HepG2 (cell line): ENCODE measurements around the gene ACAA2. TPM values are rescaled to one million over a fixed set of nuclear protein-coding genes. Genes with fewer than 3 reads are reported as not detected.

ENCODE experiments used
- AGO2 ChIP-seq: fragments of 200-400 bp; formaldehyde crosslinking; optimal IDR thresholded peaks from 2 replicates; pipeline ENCODE3; 2017; ENCODE audit warnings: mild to moderate bottlenecking, low read depth, low read length, moderate library complexity
- ASH2L ChIP-seq: fragments of 300-600, 200-600 bp; sonication (generic); IDR thresholded peaks from 2 replicates; pipeline ENCODE4 v1.7.0; 2017; ENCODE audit warnings: low read depth, mild to moderate bottlenecking, moderate library complexity, mixed read lengths, low read length; ENCODE audit not compliant: insufficient read length
- BCL6 ChIP-seq: IDR thresholded peaks from 2 replicates; pipeline ENCODE4 v1.6.1; 2016; ENCODE audit warnings: missing genetic modification reagents, missing compliant biosample characterization
- E2F5 ChIP-seq: sonication (generic); formaldehyde crosslinking; conservative IDR thresholded peaks from 2 replicates; pipeline ENCODE4 v1.4.0; 2020; ENCODE audit warnings: missing genetic modification reagents
- ESRRA ChIP-seq: sonication (generic); formaldehyde crosslinking; IDR thresholded peaks from 2 replicates; pipeline ENCODE4 v1.5.1; 2020; ENCODE audit warnings: mild to moderate bottlenecking, low read depth, missing genetic modification reagents
- FOXO1 ChIP-seq: sonication (generic); formaldehyde crosslinking; IDR thresholded peaks from 2 replicates; pipeline ENCODE4 v1.4.0; 2020; ENCODE audit warnings: missing genetic modification reagents
- HHEX ChIP-seq: IDR thresholded peaks from 2 replicates; pipeline ENCODE4 v1.6.1; 2016; ENCODE audit warnings: control low read depth
- HNF4A ChIP-seq: sonication (generic); formaldehyde crosslinking; IDR thresholded peaks from 2 replicates; pipeline ENCODE4 v1.4.0; 2020; ENCODE audit warnings: missing genetic modification reagents
- HNRNPL ChIP-seq: fragments of 200-400 bp; formaldehyde crosslinking; IDR thresholded peaks from 2 replicates; pipeline ENCODE4 v1.6.1; 2017; ENCODE audit warnings: mild to moderate bottlenecking, low read depth, low read length
- IRF2 ChIP-seq: IDR thresholded peaks from 2 replicates; pipeline ENCODE4 v1.6.1; 2018; ENCODE audit warnings: missing genetic modification reagents, missing compliant biosample characterization
- KDM5A ChIP-seq: fragments of 200-600 bp; sonication (generic); IDR thresholded peaks from 2 replicates; pipeline ENCODE4 v1.7.0; 2018; ENCODE audit warnings: antibody characterized with exemption, mild to moderate bottlenecking, low read length, borderline replicate concordance
- KLF16 ChIP-seq, 2 experiments: sonication (generic) in 1 of 2; formaldehyde crosslinking in 1 of 2; IDR thresholded peaks; 2 replicates each; pipeline versions ENCODE4 v1.6.1 to v1.8.0; 2016 to 2023; ENCODE audit warnings: missing genetic modification reagents in 2 of 2, missing compliant biosample characterization in 1 of 2
- KMT2A ChIP-seq: sonication (generic); formaldehyde crosslinking; IDR thresholded peaks from 2 replicates; pipeline ENCODE4 v1.4.0; 2020; ENCODE audit warnings: missing genetic modification reagents
- NAIF1 ChIP-seq: sonication (generic); formaldehyde crosslinking; IDR thresholded peaks from 2 replicates; pipeline ENCODE4 v1.5.0; 2020; ENCODE audit warnings: mild to moderate bottlenecking, missing genetic modification reagents, borderline replicate concordance
- NR2F1 ChIP-seq, 2 experiments: fragments of 450-650 bp in 1 of 2; formaldehyde crosslinking in 1 of 2; IDR thresholded peaks; 2 replicates each; pipeline versions ENCODE4 v1.5.0 to v1.6.1; 2016 to 2020; ENCODE audit warnings: mild to moderate bottlenecking in 1 of 2, missing compliant biosample characterization in 1 of 2, missing genetic modification reagents in 1 of 2, moderate library complexity in 1 of 2
- NR2F6 ChIP-seq, 2 experiments: IDR thresholded peaks; 2 replicates each; pipeline ENCODE4 v1.6.1; 2016; ENCODE audit warnings: antibody characterized with exemption in 1 of 2, mild to moderate bottlenecking in 1 of 2
- RELA ChIP-seq: sonication (generic); formaldehyde crosslinking; IDR thresholded peaks from 2 replicates; pipeline ENCODE4 v1.4.0; 2020; ENCODE audit warnings: missing genetic modification reagents
- SMYD3 ChIP-seq: sonication (generic); formaldehyde crosslinking; IDR thresholded peaks from 2 replicates; pipeline ENCODE4 v1.8.1; 2023; ENCODE audit warnings: mild to moderate bottlenecking, missing genetic modification reagents
- SNRNP70 ChIP-seq: fragments of 200-400 bp; formaldehyde crosslinking; IDR thresholded peaks from 2 replicates; pipeline ENCODE4 v1.6.1; 2017; ENCODE audit warnings: mild to moderate bottlenecking, low read depth, low read length, moderate library complexity
- SP5 ChIP-seq: IDR thresholded peaks from 2 replicates; pipeline ENCODE4 v1.6.1; 2016; ENCODE audit warnings: low read depth, borderline replicate concordance
- TFE3 ChIP-seq: IDR thresholded peaks from 2 replicates; pipeline ENCODE4 v1.6.1; 2016
- ZC3H13 ChIP-seq: sonication (generic); formaldehyde crosslinking; IDR thresholded peaks from 2 replicates; pipeline ENCODE4 v1.8.1; 2023; ENCODE audit warnings: mild to moderate bottlenecking, missing genetic modification reagents, moderate library complexity
- ZNF101 ChIP-seq: sonication (generic); formaldehyde crosslinking; IDR thresholded peaks from 2 replicates; pipeline ENCODE4 v1.4.0; 2020; ENCODE audit warnings: mild to moderate bottlenecking, low read depth, missing genetic modification reagents, borderline replicate concordance
- ZNF224 ChIP-seq: sonication (generic); formaldehyde crosslinking; IDR thresholded peaks from 2 replicates; pipeline ENCODE4 v1.5.0; 2020; ENCODE audit warnings: mild to moderate bottlenecking, missing genetic modification reagents
- ZNF230 ChIP-seq: sonication (generic); formaldehyde crosslinking; IDR thresholded peaks from 2 replicates; pipeline ENCODE4 v1.4.0; 2020; ENCODE audit warnings: mild to moderate bottlenecking, missing genetic modification reagents
- ZNF468 ChIP-seq: sonication (generic); formaldehyde crosslinking; IDR thresholded peaks from 2 replicates; pipeline ENCODE4 v1.8.0; 2022; ENCODE audit warnings: mild to moderate bottlenecking, moderate library complexity, missing genetic modification reagents
- ZNF501 ChIP-seq: sonication (generic); formaldehyde crosslinking; IDR thresholded peaks from 2 replicates; pipeline ENCODE4 v1.5.1; 2020; ENCODE audit warnings: mild to moderate bottlenecking, moderate library complexity, missing genetic modification reagents
- ZNF556 ChIP-seq: sonication (generic); formaldehyde crosslinking; IDR thresholded peaks from 2 replicates; pipeline ENCODE4 v1.4.0; 2020; ENCODE audit warnings: mild to moderate bottlenecking, missing genetic modification reagents, borderline replicate concordance
- ZNF615 ChIP-seq: sonication (generic); formaldehyde crosslinking; IDR thresholded peaks from 2 replicates; pipeline ENCODE4 v1.5.0; 2020; ENCODE audit warnings: mild to moderate bottlenecking, missing genetic modification reagents, borderline replicate concordance
- ZNF879 ChIP-seq: sonication (generic); formaldehyde crosslinking; IDR thresholded peaks from 2 replicates; pipeline ENCODE4 v1.8.1; 2023; ENCODE audit warnings: missing genetic modification reagents
- ZSCAN29 ChIP-seq: sonication (generic); formaldehyde crosslinking; conservative IDR thresholded peaks from 2 replicates; pipeline ENCODE4 v1.4.0; 2020; ENCODE audit warnings: mild to moderate bottlenecking, missing genetic modification reagents
- polyA plus RNA-seq, 8 experiments: library from polyadenylated mRNA; depleted of rRNA in 3 of 8; stranded (reverse) in 7 of 8; unstranded in 1 of 8; fragments of >200 nt; fragmentation: Illumina TruSeq in 4 of 8; extraction: Trizol in 4 of 8; gene quantifications; 2 replicates each; pipeline versions ENCODE4 v1.2.1 to v1.2.3, GENCODE V29; 2011 to 2016; ENCODE audit warnings: low read depth in 4 of 8, missing spikeins in 1 of 8, mixed read lengths in 1 of 8; ENCODE audit not compliant: insufficient read depth in 1 of 8
- total RNA-seq, 5 experiments: library from RNA; depleted of rRNA; stranded (reverse); fragments of >200 nt; fragmentation: Illumina TruSeq; extraction: Trizol; gene quantifications; 2 replicates each; pipeline ENCODE4 v1.2.3, GENCODE V29; 2016; ENCODE audit warnings: low read depth in 1 of 5

ACAA2 gene
- total and polyA plus RNA-seq, 2 of the 13 experiments (the other 11 are each of a cell fraction or from before 2014, with no cell fraction given), result 51.6 to 182 TPM

- TF ChIP-seq ZC3H13, result no peak
- peak; percentile 33; the same call in 1 of the 2 replicates for TF ChIP-seq TFE3
- TF ChIP-seq ZNF879 (CRISPR knock-in tag), result 0 out of 2 replicates have a peak, but pooled peaks have one; percentile 4
- peak in 1 of 2 experiments; percentile 54; a peak in 1 of 4 replicates for TF ChIP-seq KLF16 (CRISPR knock-in tag; IDR thresholded peaks at IDR 0.05)
- no peak for TF ChIP-seq SNRNP70
- TF ChIP-seq AGO2, result peak; percentile 58
- TF ChIP-seq ZNF615 (CRISPR knock-in tag), result 0 out of 2 replicates have a peak, but pooled peaks have one; percentile 52
- TF ChIP-seq ZNF501 (CRISPR knock-in tag), result peak; percentile 68; the same call in 1 of the 2 replicates
- peak; percentile 61 for TF ChIP-seq ESRRA (CRISPR knock-in tag)
- TF ChIP-seq FOXO1, result 0 out of 2 replicates have a peak, but pooled peaks have one; percentile 4
- TF ChIP-seq SP5 (CRISPR knock-in tag), result 0 out of 2 replicates have a peak, but pooled peaks have one; percentile 6
- 0 out of 4 replicates have a peak, but pooled peaks of 1 of the 2 experiments have one; percentile 40 for TF ChIP-seq NR2F1 (CRISPR knock-in tag; IDR thresholded peaks at IDR 0.05)
- 0 out of 2 replicates have a peak, but pooled peaks have one; percentile 31 for TF ChIP-seq ZNF224
- TF ChIP-seq E2F5 (CRISPR knock-in tag), result 0 out of 2 replicates have a peak, but pooled peaks have one; percentile 3
- peak; percentile 47; the same call in 1 of the 2 replicates for TF ChIP-seq KDM5A
- peak; percentile 52; the same call in 1 of the 2 replicates for TF ChIP-seq ZNF556
- no peak for TF ChIP-seq HHEX
- TF ChIP-seq ZNF230 (CRISPR knock-in tag), result 0 out of 2 replicates have a peak, but pooled peaks have one; percentile 57
- peak; percentile 30; the same call in 1 of the 2 replicates for TF ChIP-seq HNF4A (CRISPR knock-in tag)
- no peak for TF ChIP-seq ZNF468
- peak; percentile 21; the same call in 1 of the 2 replicates for TF ChIP-seq BCL6 (CRISPR knock-in tag)
- no peak for TF ChIP-seq ZNF101 (CRISPR knock-in tag)
- TF ChIP-seq IRF2 (CRISPR knock-in tag), result 0 out of 2 replicates have a peak, but pooled peaks have one; percentile 5
- peak; percentile 45 for TF ChIP-seq ASH2L
- peak; percentile 51 for TF ChIP-seq NR2F6 (IDR thresholded peaks at IDR 0.05)
- TF ChIP-seq NR2F6 (CRISPR knock-in tag; IDR thresholded peaks at IDR 0.05), result no peak; the same call in 1 of the 2 replicates
- TF ChIP-seq ZSCAN29, result 0 out of 2 replicates have a peak, but pooled peaks have one; percentile 22
- no peak for TF ChIP-seq RELA (CRISPR knock-in tag)
- 0 out of 2 replicates have a peak, but pooled peaks have one; percentile 5 for TF ChIP-seq KMT2A
- TF ChIP-seq HNRNPL, result 0 out of 2 replicates have a peak, but pooled peaks have one; percentile 7
- TF ChIP-seq SMYD3 (CRISPR knock-in tag), result no peak
- peak; percentile 84; the same call in 1 of the 2 replicates for TF ChIP-seq NAIF1 (CRISPR knock-in tag)
These were observed 339 bp downstream of the ACAA2 start (continued) for GRCh38 chr18:49813069-49813318.
